Measurements from ENCODE around the gene ZNF428. TPM values are rescaled to one million over a fixed set of nuclear protein-coding genes. Genes with fewer than 3 reads are reported as not detected.

ZNF428 gene
- total RNA-seq, 1 experiment from 2014 or later = 39.6 TPM

- no peaks in the 10 kb centered on the region for H4K20me1 ChIP-seq (ENCODE audit: insufficient read depth)
- H2AFZ ChIP-seq (ENCODE audit: low read depth, low read length, poor library complexity, severe bottlenecking) = no peak overlapping the region
- no TSS peak for BruUV-seq (replicated peaks)
- no peaks in the 10 kb centered on the region; the same call in 1 of the 2 replicates for H3K79me2 ChIP-seq (ENCODE audit: insufficient read depth, low read length)
- no peak overlapping the region for H3K27ac ChIP-seq (ENCODE audit: low read depth, low read length)
- ATAC-seq = no peak
- POLR2A ChIA-PET = no interaction called here
- TF ChIP-seq POLR2A (IDR thresholded peaks at IDR 0.05; ENCODE audit: borderline replicate concordance, extremely low read depth, insufficient read depth, insufficient read length) (no peak), ELF1 (IDR thresholded peaks at IDR 0.05; ENCODE audit: borderline replicate concordance, low read depth) (no peak), SIN3A (IDR thresholded peaks at IDR 0.05; ENCODE audit: low read depth) (no peak), REST (IDR thresholded peaks at IDR 0.05; ENCODE audit: low read depth) (no peak), CTCF (IDR thresholded peaks at IDR 0.05 in 2 of 3, conservative IDR thresholded peaks at IDR 0.05 in 1 of 3; ENCODE audit: borderline replicate concordance in 1 of 3, insufficient read depth in 1 of 3, low read depth in 2 of 3, low read length in 2 of 3) (no peak), CBX3 (IDR thresholded peaks at IDR 0.05; ENCODE audit: low read depth) (no peak), CEBPB (IDR thresholded peaks at IDR 0.05; ENCODE audit: low read depth) (no peak), ZBTB33 (IDR thresholded peaks at IDR 0.05; ENCODE audit: extremely low read depth, insufficient replicate concordance, low read length) (no peak), ATF3 (IDR thresholded peaks at IDR 0.05) (no peak), EZH2 (IDR thresholded peaks at IDR 0.05) (no peak)
- intact Hi-C loops (cut with micrococcal nuclease) = no loop called here
- CTCF ChIA-PET = no interaction called here
- no peaks in the 10 kb centered on the region for H3K9me3 ChIP-seq (ENCODE audit: control insufficient read depth in 1 of 2, insufficient read depth in 1 of 2, low read depth in 1 of 2, low read length in 2 of 2)
- no peak overlapping the region for H3K4me3 ChIP-seq (replicated peaks in 1 of 2; ENCODE audit: low read depth in 1 of 2, low read length in 2 of 2)
- H3K4me1 ChIP-seq (ENCODE audit: control insufficient read depth in 1 of 2, insufficient read depth in 2 of 2, low read length in 2 of 2) = no peaks in the 10 kb centered on the region
- no peak overlapping the region for H3K4me2 ChIP-seq (ENCODE audit: low read length)
- H3K9ac ChIP-seq (ENCODE audit: low read length) = no peak overlapping the region
- RAD21 ChIA-PET (ENCODE audit: low non-redundant PET in 1 of 2, low total read pairs in 2 of 2, uncharacterized antibody in 2 of 2, unreplicated experiment in 2 of 2) = no interaction called here
- H3K9me2 ChIP-seq (ENCODE audit: insufficient read depth) = no peaks in the 10 kb centered on the region
- H3K36me3 ChIP-seq (ENCODE audit: control insufficient read depth in 1 of 2, insufficient read depth in 2 of 2, low read length in 2 of 2) = peaks cover 8 to 9% of the 10 kb centered on the region in 2 experiments; a peak in 2 of 4 replicates
- no peak for DNase-seq (ENCODE audit: low read depth, low spot score)
- no peaks in the 10 kb centered on the region for H3K27me3 ChIP-seq (ENCODE audit: insufficient read depth, low read length)
Observed at GRCh38 chr19:43610493-43610892, 8.9 kb downstream of the ZNF428 start.

Measured in HCT116 (cell line).